Vagina (tissue), 2 donors: ENCODE measurements around the gene PRSS33.

Source experiments
- POLR2A ChIP-seq, 2 donors: fragments of 450-650 bp; IDR thresholded peaks; one replicate each; pipeline ENCODE4 v1.6.1; 2017; ENCODE audit warnings: antibody characterized with exemption in 2 of 2, mild to moderate bottlenecking in 2 of 2, moderate library complexity in 2 of 2
- POLR2AphosphoS5 ChIP-seq, 2 donors: sonication (generic); formaldehyde crosslinking; IDR thresholded peaks; one replicate each; pipeline ENCODE4 v1.9.0; 2017; ENCODE audit warnings: antibody characterized with exemption in 2 of 2, mild to moderate bottlenecking in 2 of 2, low read depth in 1 of 2; ENCODE audit not compliant: insufficient read depth in 1 of 2
- TF ChIP-seq, protein P1 (sequence below), 3 experiments: fragments of 450-650 bp in 2 of 3; fragments of 200-600 bp in 1 of 3; sonication (generic) in 1 of 3; IDR thresholded peaks; one replicate each; pipeline ENCODE4 v1.5.1; 2017 to 2019; ENCODE audit warnings: antibody characterized with exemption in 3 of 3, mild to moderate bottlenecking in 2 of 3, moderate library complexity in 2 of 3

GRCh38 chr16:2784358-2785100, 2.8 kb downstream of the PRSS33 start:
- TF ChIP-seq, protein P1, sequence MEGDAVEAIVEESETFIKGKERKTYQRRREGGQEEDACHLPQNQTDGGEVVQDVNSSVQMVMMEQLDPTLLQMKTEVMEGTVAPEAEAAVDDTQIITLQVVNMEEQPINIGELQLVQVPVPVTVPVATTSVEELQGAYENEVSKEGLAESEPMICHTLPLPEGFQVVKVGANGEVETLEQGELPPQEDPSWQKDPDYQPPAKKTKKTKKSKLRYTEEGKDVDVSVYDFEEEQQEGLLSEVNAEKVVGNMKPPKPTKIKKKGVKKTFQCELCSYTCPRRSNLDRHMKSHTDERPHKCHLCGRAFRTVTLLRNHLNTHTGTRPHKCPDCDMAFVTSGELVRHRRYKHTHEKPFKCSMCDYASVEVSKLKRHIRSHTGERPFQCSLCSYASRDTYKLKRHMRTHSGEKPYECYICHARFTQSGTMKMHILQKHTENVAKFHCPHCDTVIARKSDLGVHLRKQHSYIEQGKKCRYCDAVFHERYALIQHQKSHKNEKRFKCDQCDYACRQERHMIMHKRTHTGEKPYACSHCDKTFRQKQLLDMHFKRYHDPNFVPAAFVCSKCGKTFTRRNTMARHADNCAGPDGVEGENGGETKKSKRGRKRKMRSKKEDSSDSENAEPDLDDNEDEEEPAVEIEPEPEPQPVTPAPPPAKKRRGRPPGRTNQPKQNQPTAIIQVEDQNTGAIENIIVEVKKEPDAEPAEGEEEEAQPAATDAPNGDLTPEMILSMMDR (IDR thresholded peaks at IDR 0.05): no peak
- no peak for TF ChIP-seq POLR2AphosphoS5 (IDR thresholded peaks at IDR 0.05; ENCODE audit: insufficient read depth in 1 of 2, low read depth in 1 of 2)
- no peak for TF ChIP-seq POLR2A (IDR thresholded peaks at IDR 0.05)
